Epithelial cell of alveolus of lung (primary cell): Measurements from ENCODE around the gene TCEAL2. TPM values are rescaled to one million over a fixed set of nuclear protein-coding genes. Genes with fewer than 3 reads are reported as not detected.

ENCODE experiments used
- total RNA-seq: library from RNA; depleted of rRNA; stranded (reverse); fragments of >200 nt; gene quantifications from 2 replicates; pipeline ENCODE4 v1.2.1, GENCODE V29; 2015

Gene TCEAL2
- total RNA-seq, result not detected in 2 replicates

DNA sequence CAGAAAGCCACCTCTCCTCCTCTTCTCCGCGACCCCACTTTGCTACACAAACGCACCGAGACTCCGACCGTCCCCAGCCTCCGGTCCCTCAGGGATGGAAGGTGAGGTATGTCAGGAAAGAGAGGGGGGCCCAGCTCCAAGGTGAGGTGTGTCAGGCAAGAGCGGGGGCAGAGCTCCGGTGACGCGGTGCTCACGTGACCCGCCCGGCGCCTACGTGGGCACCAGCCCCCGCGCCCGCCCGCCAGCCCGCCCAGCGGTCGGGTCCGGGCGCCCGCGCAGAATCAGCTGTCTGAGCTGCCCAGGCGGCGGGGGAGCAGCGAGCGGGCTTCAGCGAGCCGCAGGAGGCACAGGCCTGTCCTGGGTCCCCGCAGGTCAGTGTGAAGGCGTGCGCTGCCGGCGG, at the start of gene TCEAL2:
TSS of gene TCEAL2 (plus strand) at position 244 of the 400 bp plus-strand sequence. CDS start 1,152 bp downstream, outside the sequence.

DNA sequence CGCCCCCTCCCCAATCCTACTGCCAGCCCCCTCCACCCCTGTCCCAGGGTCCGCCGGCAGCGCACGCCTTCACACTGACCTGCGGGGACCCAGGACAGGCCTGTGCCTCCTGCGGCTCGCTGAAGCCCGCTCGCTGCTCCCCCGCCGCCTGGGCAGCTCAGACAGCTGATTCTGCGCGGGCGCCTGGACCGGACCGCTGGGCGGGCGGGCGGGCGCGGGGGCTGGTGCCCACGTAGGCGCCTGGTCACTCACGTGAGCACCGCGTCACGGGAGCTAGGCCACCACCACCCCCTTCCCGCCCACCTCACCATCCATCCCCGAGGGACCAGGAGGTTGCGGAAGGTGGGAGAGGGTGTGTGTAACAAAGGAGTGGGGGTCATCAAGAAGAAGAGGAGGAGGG, 16.8 kb downstream of the TCEAL2 start, which contains the start of gene TCEAL6:
TSS of gene TCEAL6 (minus strand) at position 208 of the 400 bp plus-strand sequence.

DNA sequence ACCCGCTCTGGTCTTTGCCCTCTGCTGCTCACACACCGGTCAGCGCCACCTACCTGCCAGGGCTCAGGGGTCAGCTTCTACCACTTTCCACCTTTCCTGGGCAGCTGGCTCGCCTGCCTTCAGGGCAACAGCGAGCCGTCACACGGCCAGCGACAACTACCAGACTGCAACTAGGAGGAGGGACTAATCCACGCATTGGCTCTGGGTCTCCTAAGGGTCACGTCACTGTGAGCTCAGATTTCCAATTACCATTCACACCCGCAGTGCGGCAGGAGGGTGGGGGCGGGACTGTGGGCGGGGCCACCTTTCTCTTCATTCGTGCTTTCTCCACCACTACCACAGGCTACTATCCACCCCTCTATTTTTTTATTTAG, 30.3 kb downstream of the TCEAL2 start, which contains the start of gene BEX5:
TSS of gene BEX5 (minus strand) at position 172 of the 374 bp plus-strand sequence. CDS start 1,712 bp downstream, outside the sequence.

Other genes starting within 250 kb of the TCEAL2 start
- not detected in 2 replicates for gene ZMAT1, start 193.7 kb upstream of the TCEAL2 start, total RNA-seq
- gene TCEAL6, start 16.8 kb downstream of the TCEAL2 start, total RNA-seq, result not detected in 2 replicates
- not detected in 2 replicates for gene BEX5, start 30.3 kb downstream of the TCEAL2 start, total RNA-seq
- not detected in 2 replicates for gene TCP11X1, start 89.6 kb downstream of the TCEAL2 start, total RNA-seq
- not detected in 2 replicates for gene NXF2, start 121.5 kb downstream of the TCEAL2 start, total RNA-seq